KOPT-K1 (cell line): ENCODE data around the gene SH3RF3.

ENCODE experiments used
- H3K27ac ChIP-seq: fragments of 200-600 bp; sonication (generic); 2 replicates; pipeline ENCODE4 v1.5.1; 2016; ENCODE audit warnings: antibody characterized with exemption, mild to moderate bottlenecking, low read depth, low read length; ENCODE audit not compliant: poor library complexity, severe bottlenecking
- H3K36me3 ChIP-seq: fragments of 200-600 bp; sonication (generic); 2 replicates; pipeline ENCODE4 v1.5.1; 2017; ENCODE audit warnings: antibody characterized with exemption, mild to moderate bottlenecking, low read length, moderate library complexity; ENCODE audit not compliant: insufficient read depth
- H3K9me3 ChIP-seq: fragments of 200-600 bp; sonication (generic); 2 replicates; pipeline ENCODE4 v1.5.1; 2017; ENCODE audit warnings: antibody characterized with exemption, low read length, mild to moderate bottlenecking; ENCODE audit not compliant: insufficient read depth, poor library complexity, severe bottlenecking

SH3RF3 gene

GRCh38 chr2:109383505-109384307, 254.7 kb downstream of the SH3RF3 start:
- H3K9me3 ChIP-seq = no peaks in the 10 kb centered on the region
- no peaks in the 10 kb centered on the region for H3K36me3 ChIP-seq
- no peak overlapping the region for H3K27ac ChIP-seq

GRCh38 chr2:109384308-109385271, 255.6 kb downstream of the SH3RF3 start:
- Histone ChIP-seq H3K9me3 (no peaks in the 10 kb centered on the region), H3K36me3 (no peaks in the 10 kb centered on the region), H3K27ac (no peak overlapping the region)

GRCh38 chr2:109385506-109385905, 256.5 kb downstream of the SH3RF3 start:
- no peaks in the 10 kb centered on the region for H3K36me3 ChIP-seq
- H3K27ac ChIP-seq = no peak overlapping the region
- no peaks in the 10 kb centered on the region for H3K9me3 ChIP-seq

- Histone ChIP-seq H3K9me3 (no peaks in the 10 kb centered on the region), H3K27ac (no peak overlapping the region), H3K36me3 (no peaks in the 10 kb centered on the region)
Observed at GRCh38 chr2:109386004-109386695, 257.1 kb downstream of the SH3RF3 start.

GRCh38 chr2:109387221-109387735, 258.3 kb downstream of the SH3RF3 start:
- Histone ChIP-seq H3K27ac (no peak overlapping the region), H3K9me3 (no peaks in the 10 kb centered on the region), H3K36me3 (no peaks in the 10 kb centered on the region)

- Histone ChIP-seq H3K9me3 (no peaks in the 10 kb centered on the region), H3K27ac (no peak overlapping the region), H3K36me3 (no peaks in the 10 kb centered on the region)
Observed at GRCh38 chr2:109387778-109388469, 258.9 kb downstream of the SH3RF3 start.

- H3K27ac ChIP-seq = no peak overlapping the region
- no peaks in the 10 kb centered on the region for H3K36me3 ChIP-seq
- no peaks in the 10 kb centered on the region for H3K9me3 ChIP-seq
Observed at GRCh38 chr2:109391243-109391642, 262.2 kb downstream of the SH3RF3 start.

- Histone ChIP-seq H3K9me3 (no peaks in the 10 kb centered on the region), H3K27ac (no peak overlapping the region), H3K36me3 (no peaks in the 10 kb centered on the region)
Observed at GRCh38 chr2:109392140-109392539, 263.1 kb downstream of the SH3RF3 start.

- no peaks in the 10 kb centered on the region for H3K9me3 ChIP-seq
- H3K36me3 ChIP-seq = no peaks in the 10 kb centered on the region
- H3K27ac ChIP-seq = no peak overlapping the region
Observed at GRCh38 chr2:109392816-109393661, 264.0 kb downstream of the SH3RF3 start.

GRCh38 chr2:109393662-109393972, 264.6 kb downstream of the SH3RF3 start:
- Histone ChIP-seq H3K36me3 (no peaks in the 10 kb centered on the region), H3K27ac (no peak overlapping the region)

GRCh38 chr2:109395494-109396201, 266.6 kb downstream of the SH3RF3 start:
- H3K27ac ChIP-seq = no peak overlapping the region
- no peaks in the 10 kb centered on the region for H3K9me3 ChIP-seq
- no peaks in the 10 kb centered on the region for H3K36me3 ChIP-seq

More at GRCh38 chr2:109393662-109393972, 264.6 kb downstream of the SH3RF3 start:
- H3K9me3 ChIP-seq = no peaks in the 10 kb centered on the region

- H3K36me3 ChIP-seq = no peaks in the 10 kb centered on the region
- no peaks in the 10 kb centered on the region for H3K9me3 ChIP-seq
- no peak overlapping the region for H3K27ac ChIP-seq
Observed at GRCh38 chr2:109396202-109397180, 267.5 kb downstream of the SH3RF3 start.
